Omental fat pad (tissue), 4 donors: ENCODE results near the gene COL21A1. TPM values are rescaled to one million over a fixed set of nuclear protein-coding genes. Genes with fewer than 3 reads are reported as not detected.

Experiments used
- ATAC-seq: fragments of 150-250 bp; one replicate; pipeline ENCODE4 v1.9.1; 2016; ENCODE audit warnings: mild to moderate bottlenecking, moderate library complexity; ENCODE audit not compliant: low FRiP score
- DNase-seq: peaks from one replicate; pipeline ENCODE4 v3.0.0-alpha.2; 2019; ENCODE audit warnings: low spot score
- CTCF ChIP-seq, 3 donors: fragments of 450-650 bp; IDR thresholded peaks; one replicate each; pipeline ENCODE4 v1.5.1; 2016 to 2017; ENCODE audit warnings: antibody characterized with exemption in 3 of 3, mild to moderate bottlenecking in 3 of 3, moderate library complexity in 2 of 3
- total RNA-seq, 4 donors: library from RNA; depleted of rRNA; stranded (reverse); fragments of >200 nt; gene quantifications; one replicate each; pipeline ENCODE4 v1.1.0, GENCODE V29; 2016

Gene COL21A1
- total RNA-seq, 4 donors from 2014 or later, result 1.1 to 6.9 (median 1.9) TPM

GRCh38 chr6:56087421-56087820 is 160.0 kb downstream of the COL21A1 start:
- TF ChIP-seq CTCF (IDR thresholded peaks at IDR 0.05), result no peak
- DNase-seq (no peak), ATAC-seq (no peak)

- DNase-seq (no peak), ATAC-seq (no peak)
- TF ChIP-seq CTCF (IDR thresholded peaks at IDR 0.05), result no peak
Measured at GRCh38 chr6:56079751-56080540, 167.4 kb downstream of the COL21A1 start.

GRCh38 chr6:56076033-56076432 is 171.3 kb downstream of the COL21A1 start:
- ATAC-seq (no peak), DNase-seq (no peak)
- no peak for TF ChIP-seq CTCF (IDR thresholded peaks at IDR 0.05)

- no peak for TF ChIP-seq CTCF (IDR thresholded peaks at IDR 0.05)
- no peak for DNase-seq
- no peak for ATAC-seq
Measured at GRCh38 chr6:56073761-56074160, 173.6 kb downstream of the COL21A1 start.

- no peak for ATAC-seq
- no peak for TF ChIP-seq CTCF (IDR thresholded peaks at IDR 0.05)
- DNase-seq, result no peak
Measured at GRCh38 chr6:56073315-56073714, 174.1 kb downstream of the COL21A1 start.

GRCh38 chr6:56072856-56073255 is 174.5 kb downstream of the COL21A1 start:
- no peak for TF ChIP-seq CTCF (IDR thresholded peaks at IDR 0.05)
- DNase-seq (no peak), ATAC-seq (no peak)

- no peak for TF ChIP-seq CTCF (IDR thresholded peaks at IDR 0.05)
- ATAC-seq (no peak), DNase-seq (no peak)
Measured at GRCh38 chr6:56065408-56065807, 182.0 kb downstream of the COL21A1 start.
